DND-41 (cell line): Measurements from ENCODE around the gene C10orf95.

Source experiments
- ATAC-seq: fragments of 200-7000 bp; cut with Tn5 transposase; 3 replicates; pipeline ENCODE4 v1.9.1; 2021; ENCODE audit warnings: low read depth; ENCODE audit not compliant: insufficient read depth
- DNase-seq: peaks from one replicate; pipeline ENCODE4 v3.0.0-alpha.2; 2020
- H2AFZ ChIP-seq: 2 replicates; pipeline ENCODE4 v1.6.0; 2012; ENCODE audit warnings: low read depth, low read length
- H3K27ac ChIP-seq: 2 replicates; pipeline ENCODE4 v1.5.1; 2012; ENCODE audit warnings: low read length, inconsistent platforms
- H3K27me3 ChIP-seq: fragments of 200-600 bp; sonication (generic); 2 replicates; pipeline ENCODE4 v1.6.0; 2012; ENCODE audit warnings: low read length, mild to moderate bottlenecking, inconsistent platforms; ENCODE audit not compliant: insufficient read depth, poor library complexity
- H3K36me3 ChIP-seq: 2 replicates; pipeline ENCODE4 v1.5.1; 2012; ENCODE audit warnings: low read length, inconsistent platforms; ENCODE audit not compliant: insufficient read depth
- H3K4me1 ChIP-seq: 2 replicates; pipeline ENCODE4 v1.5.1; 2012; ENCODE audit warnings: mild to moderate bottlenecking, low read length; ENCODE audit not compliant: insufficient read depth
- H3K4me2 ChIP-seq: 2 replicates; pipeline ENCODE4 v1.6.0; 2012; ENCODE audit warnings: mild to moderate bottlenecking, moderate library complexity, low read length, inconsistent platforms; ENCODE audit not compliant: insufficient read depth
- H3K4me3 ChIP-seq, 2 experiments: fragments of 200-600 bp in 1 of 2; shearing (Covaris generic) in 1 of 2; 2 replicates each; pipeline ENCODE4 v1.5.1; 2012 to 2016; ENCODE audit warnings: inconsistent platforms in 2 of 2, low read length in 2 of 2, mild to moderate bottlenecking in 2 of 2, low read depth in 1 of 2, moderate library complexity in 1 of 2
- H3K79me2 ChIP-seq: 2 replicates; pipeline ENCODE4 v1.6.0; 2012; ENCODE audit warnings: low read length, inconsistent platforms; ENCODE audit not compliant: insufficient read depth
- H3K9ac ChIP-seq: 2 replicates; pipeline ENCODE4 v1.6.0; 2012; ENCODE audit warnings: low read depth, mild to moderate bottlenecking, inconsistent platforms, low read length, moderate library complexity
- H3K9me3 ChIP-seq: 2 replicates; pipeline ENCODE4 v1.5.1; 2012; ENCODE audit warnings: low read length, moderate library complexity, mild to moderate bottlenecking, inconsistent platforms; ENCODE audit not compliant: insufficient read depth, severe bottlenecking
- H4K20me1 ChIP-seq: 2 replicates; pipeline ENCODE4 v1.6.0; 2012; ENCODE audit warnings: low read length; ENCODE audit not compliant: insufficient read depth
- EZH2 ChIP-seq: IDR thresholded peaks from 3 replicates; pipeline ENCODE4 v1.6.1; 2012; ENCODE audit warnings: borderline replicate concordance, low read depth, mild to moderate bottlenecking, moderate library complexity, low read length, inconsistent platforms; ENCODE audit not compliant: severe bottlenecking
- TF ChIP-seq, protein P1 (sequence below): IDR thresholded peaks from 2 replicates; pipeline ENCODE4 v1.5.1; 2012; ENCODE audit warnings: borderline replicate concordance, low read length, moderate library complexity, mild to moderate bottlenecking; ENCODE audit not compliant: poor library complexity, severe bottlenecking; ENCODE audit errors: extremely low read depth

The C10orf95 gene

GRCh38 chr10:102473445-102474331, 22.3 kb upstream of the C10orf95 start:
- peaks cover 27% of the 10 kb centered on the region for H3K36me3 ChIP-seq
- ATAC-seq (peak; percentile 23; the same call in 1 of the 3 replicates), DNase-seq (no peak)
- no peak overlapping the region for H2AFZ ChIP-seq
- TF ChIP-seq, protein P1, sequence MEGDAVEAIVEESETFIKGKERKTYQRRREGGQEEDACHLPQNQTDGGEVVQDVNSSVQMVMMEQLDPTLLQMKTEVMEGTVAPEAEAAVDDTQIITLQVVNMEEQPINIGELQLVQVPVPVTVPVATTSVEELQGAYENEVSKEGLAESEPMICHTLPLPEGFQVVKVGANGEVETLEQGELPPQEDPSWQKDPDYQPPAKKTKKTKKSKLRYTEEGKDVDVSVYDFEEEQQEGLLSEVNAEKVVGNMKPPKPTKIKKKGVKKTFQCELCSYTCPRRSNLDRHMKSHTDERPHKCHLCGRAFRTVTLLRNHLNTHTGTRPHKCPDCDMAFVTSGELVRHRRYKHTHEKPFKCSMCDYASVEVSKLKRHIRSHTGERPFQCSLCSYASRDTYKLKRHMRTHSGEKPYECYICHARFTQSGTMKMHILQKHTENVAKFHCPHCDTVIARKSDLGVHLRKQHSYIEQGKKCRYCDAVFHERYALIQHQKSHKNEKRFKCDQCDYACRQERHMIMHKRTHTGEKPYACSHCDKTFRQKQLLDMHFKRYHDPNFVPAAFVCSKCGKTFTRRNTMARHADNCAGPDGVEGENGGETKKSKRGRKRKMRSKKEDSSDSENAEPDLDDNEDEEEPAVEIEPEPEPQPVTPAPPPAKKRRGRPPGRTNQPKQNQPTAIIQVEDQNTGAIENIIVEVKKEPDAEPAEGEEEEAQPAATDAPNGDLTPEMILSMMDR = no peak
- TF ChIP-seq EZH2 = no peak
- no peak overlapping the region for H3K9ac ChIP-seq
- H4K20me1 ChIP-seq = peaks cover 10% of the 10 kb centered on the region; the same call in 1 of the 2 replicates
- no peak overlapping the region for H3K4me3 ChIP-seq
- H3K79me2 ChIP-seq = no peaks in the 10 kb centered on the region
- no peak overlapping the region for H3K27ac ChIP-seq
- H3K4me2 ChIP-seq = no peak overlapping the region
- no peaks in the 10 kb centered on the region for H3K9me3 ChIP-seq
- H3K4me1 ChIP-seq = no peaks in the 10 kb centered on the region
- no peaks in the 10 kb centered on the region for H3K27me3 ChIP-seq

- ATAC-seq = no peak
- H3K36me3 ChIP-seq = peaks cover 10% of the 10 kb centered on the region
Observed at GRCh38 chr10:102470579-102471546, 19.5 kb upstream of the C10orf95 start.

GRCh38 chr10:102468683-102469082, 17.3 kb upstream of the C10orf95 start:
- Histone ChIP-seq H3K79me2 (no peaks in the 10 kb centered on the region), H3K9ac (no peak overlapping the region), H4K20me1 (peaks cover 5% of the 10 kb centered on the region; the same call in 1 of the 2 replicates), H3K4me1 (no peaks in the 10 kb centered on the region), H3K36me3 (peaks cover 5% of the 10 kb centered on the region; the same call in 1 of the 2 replicates), H3K27me3 (no peaks in the 10 kb centered on the region), H3K4me2 (no peak overlapping the region), H3K27ac (no peak overlapping the region), H3K9me3 (no peaks in the 10 kb centered on the region), H2AFZ (no peak overlapping the region), H3K4me3 (no peak overlapping the region)
- ATAC-seq = no peak
- DNase-seq = no peak
- TF ChIP-seq, protein P1 = no peak
- TF ChIP-seq EZH2 = no peak

More at GRCh38 chr10:102470579-102471546, 19.5 kb upstream of the C10orf95 start:
- TF ChIP-seq, protein P1 = no peak
- TF ChIP-seq EZH2 = no peak
- H2AFZ ChIP-seq = no peak overlapping the region
- peaks cover 5% of the 10 kb centered on the region; the same call in 1 of the 2 replicates for H4K20me1 ChIP-seq
- no peaks in the 10 kb centered on the region for H3K79me2 ChIP-seq
- no peak overlapping the region for H3K9ac ChIP-seq
- no peaks in the 10 kb centered on the region for H3K27me3 ChIP-seq
- no peak overlapping the region for H3K4me3 ChIP-seq
- no peak overlapping the region for H3K4me2 ChIP-seq
- H3K27ac ChIP-seq = no peak overlapping the region
- H3K4me1 ChIP-seq = no peaks in the 10 kb centered on the region
- no peaks in the 10 kb centered on the region for H3K9me3 ChIP-seq
- no peak for DNase-seq
